Spleen (tissue), 11 donors: ENCODE data around the gene ARHGAP24. TPM values are rescaled to one million over a fixed set of nuclear protein-coding genes. Genes with fewer than 3 reads are reported as not detected.
A peak's percentile ranks its signal among the peaks of the same experiment; 100 is the strongest.

ENCODE experiments used
- DNase-seq: peaks from one replicate; pipeline ENCODE4 v3.0.0-alpha.2; 2020
- H3K27ac ChIP-seq, 8 donors: fragments of 200-600 bp; sonication (generic) in 7 of 8; 1 replicate in 4 of 8; 2 replicates in 4 of 8; pipeline versions ENCODE4 v1.5.0 to v1.8.0; 2016 to 2021; ENCODE audit warnings: inconsistent platforms in 4 of 8, mild to moderate bottlenecking in 4 of 8, moderate library complexity in 1 of 8
- H3K27me3 ChIP-seq, 7 donors: fragments of 200-600 bp; sonication (generic) in 6 of 7; replicated peaks in 1 of 7; 1 replicate in 4 of 7; 2 replicates in 3 of 7; pipeline versions ENCODE4 v1.5.0 to v1.8.0; 2016 to 2021; ENCODE audit warnings: inconsistent platforms in 3 of 7, mild to moderate bottlenecking in 1 of 7
- H3K36me3 ChIP-seq, 6 donors: fragments of 200-600 bp; sonication (generic) in 5 of 6; 1 replicate in 4 of 6; 2 replicates in 2 of 6; pipeline versions ENCODE4 v1.5.0 to v1.8.0; 2016 to 2021; ENCODE audit warnings: inconsistent platforms in 2 of 6
- H3K4me1 ChIP-seq, 6 donors: fragments of 200-600 bp; sonication (generic) in 5 of 6; 1 replicate in 3 of 6; 2 replicates in 3 of 6; pipeline versions ENCODE4 v1.5.0 to v1.8.0; 2016 to 2021; ENCODE audit warnings: inconsistent platforms in 3 of 6
- H3K4me3 ChIP-seq, 8 donors: fragments of 200-600 bp; sonication (generic) in 7 of 8; 1 replicate in 4 of 8; 2 replicates in 4 of 8; pipeline versions ENCODE4 v1.5.0 to v1.8.0; 2016 to 2021; ENCODE audit warnings: inconsistent platforms in 4 of 8, mild to moderate bottlenecking in 4 of 8, moderate library complexity in 2 of 8
- H3K9me3 ChIP-seq, 8 donors: fragments of 200-600 bp; sonication (generic) in 7 of 8; 1 replicate in 4 of 8; 2 replicates in 4 of 8; pipeline versions ENCODE4 v1.5.0 to v1.8.0; 2016 to 2021; ENCODE audit warnings: inconsistent platforms in 4 of 8
- POLR2A ChIP-seq, 3 donors: fragments of 450-650 bp; IDR thresholded peaks; one replicate each; pipeline ENCODE4 v1.5.1; 2017; ENCODE audit warnings: antibody characterized with exemption in 3 of 3, mild to moderate bottlenecking in 1 of 3
- POLR2AphosphoS5 ChIP-seq, 3 donors: sonication (generic); formaldehyde crosslinking; IDR thresholded peaks; one replicate each; pipeline ENCODE4 v1.5.1; 2017; ENCODE audit warnings: antibody characterized with exemption in 3 of 3
- WGBS, 5 donors: extraction: QIAGEN DNeasy Blood & Tissue Kit in 3 of 5; methylation state at CpG; one replicate each; pipeline versions ENCODE4 v1.1.5 to v1.1.7; 2013 to 2018; 5-methylcytosine and 5-hydroxymethylcytosine counted together
- intact Hi-C: fragments of 100-400 bp; cut with DNase I; formaldehyde crosslinking; loops from one replicate; pipeline ENCODE4 v1.15.0; 2023; ENCODE audit warnings: low total_unique reads
- polyA plus RNA-seq, 3 donors: library from polyadenylated mRNA; stranded (reverse); fragments of 200-250 nt; gene quantifications; one replicate each; pipeline ENCODE4 v1.2.1, GENCODE V29; 2013
- total RNA-seq, 7 donors: library from RNA; depleted of rRNA in 3 of 7; stranded (reverse); fragments of >200 nt in 3 of 7; fragmentation: NEBNext Ultra II Directional in 4 of 7; extraction: Animal tissue kit (Norgen Biotek cat#: 25700) in 4 of 7; gene quantifications; one replicate each; pipeline versions ENCODE4 v1.1.0 to v1.2.1, GENCODE V29; 2016 to 2021
- TF ChIP-seq, protein P1 (sequence below), 11 experiments: fragments of 200-600 bp in 7 of 11; fragments of 450-650 bp in 4 of 11; sonication (generic) in 4 of 11; IDR thresholded peaks in 8 of 11; conservative IDR thresholded peaks in 3 of 11; 1 replicate in 7 of 11; 2 replicates in 4 of 11; pipeline versions ENCODE4 v1.4.0 to v1.8.0; 2016 to 2021; ENCODE audit warnings: antibody characterized with exemption in 11 of 11, inconsistent platforms in 4 of 11, mild to moderate bottlenecking in 1 of 11
- donor health status: healthy with polysubstance abuse.
- donor health status: DM: no; HTN: no; CAD: no; lungs with moderate emphysema.
- donor health status: DM: no; HTN: no; CAD: no.
- donor health status: Bipolar disorder and iron deficiency.
- donor health status: healthy.
- donor health status: DM: no; HTN: no; CAD: no.
- donor health status: DM: yes; HTN: yes; CAD: no.

Gene ARHGAP24
- total and polyA plus RNA-seq, 10 donors, result 23.1 to 199 (median 130) TPM

DNA sequence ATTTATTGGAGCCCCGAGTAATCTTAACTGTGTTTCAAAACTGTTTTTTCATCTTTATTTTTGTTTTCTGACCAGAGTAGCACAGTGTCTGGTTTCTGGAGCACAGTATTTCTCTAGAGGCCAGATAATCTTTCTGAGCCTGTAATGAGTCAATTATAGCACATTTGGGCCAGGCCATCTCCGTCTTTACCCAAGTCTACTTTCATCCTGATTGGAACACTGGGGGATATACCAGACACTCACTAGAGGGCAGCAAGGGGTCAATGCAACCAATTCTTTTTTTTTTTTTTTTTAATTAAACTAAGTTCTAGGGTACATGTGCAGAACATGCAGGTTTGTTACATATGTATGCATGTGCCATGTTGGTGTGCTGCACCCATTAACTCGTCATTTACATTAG, 282.0 kb downstream of the ARHGAP24 start:
- H3K27ac ChIP-seq, result no peak overlapping the region
- no peaks in the 10 kb centered on the region for H3K27me3 ChIP-seq
- 68 to 86% (median 77%) methylated on average over 3 of the region's 3 CpGs for WGBS, 5 donors
- intact Hi-C loops, result no loop called here
- H3K36me3 ChIP-seq, result peaks cover 0 to 11% (median 0%) of the 10 kb centered on the region in 6 donors
- H3K4me1 ChIP-seq, result peaks cover 0 to 24% (median 7%) of the 10 kb centered on the region in 6 donors
- H3K9me3 ChIP-seq, result no peaks in the 10 kb centered on the region
- DNase-seq, result no peak
- H3K4me3 ChIP-seq, result no peak overlapping the region
- TF ChIP-seq POLR2AphosphoS5 (IDR thresholded peaks at IDR 0.05) (no peak), POLR2A (IDR thresholded peaks at IDR 0.05) (no peak)
- TF ChIP-seq, protein P1, sequence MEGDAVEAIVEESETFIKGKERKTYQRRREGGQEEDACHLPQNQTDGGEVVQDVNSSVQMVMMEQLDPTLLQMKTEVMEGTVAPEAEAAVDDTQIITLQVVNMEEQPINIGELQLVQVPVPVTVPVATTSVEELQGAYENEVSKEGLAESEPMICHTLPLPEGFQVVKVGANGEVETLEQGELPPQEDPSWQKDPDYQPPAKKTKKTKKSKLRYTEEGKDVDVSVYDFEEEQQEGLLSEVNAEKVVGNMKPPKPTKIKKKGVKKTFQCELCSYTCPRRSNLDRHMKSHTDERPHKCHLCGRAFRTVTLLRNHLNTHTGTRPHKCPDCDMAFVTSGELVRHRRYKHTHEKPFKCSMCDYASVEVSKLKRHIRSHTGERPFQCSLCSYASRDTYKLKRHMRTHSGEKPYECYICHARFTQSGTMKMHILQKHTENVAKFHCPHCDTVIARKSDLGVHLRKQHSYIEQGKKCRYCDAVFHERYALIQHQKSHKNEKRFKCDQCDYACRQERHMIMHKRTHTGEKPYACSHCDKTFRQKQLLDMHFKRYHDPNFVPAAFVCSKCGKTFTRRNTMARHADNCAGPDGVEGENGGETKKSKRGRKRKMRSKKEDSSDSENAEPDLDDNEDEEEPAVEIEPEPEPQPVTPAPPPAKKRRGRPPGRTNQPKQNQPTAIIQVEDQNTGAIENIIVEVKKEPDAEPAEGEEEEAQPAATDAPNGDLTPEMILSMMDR (IDR thresholded peaks at IDR 0.05 in 8 of 11, conservative IDR thresholded peaks at IDR 0.05 in 3 of 11), result peak in 5 of 11 experiments; percentile 9 to 41 (median 27)

DNA sequence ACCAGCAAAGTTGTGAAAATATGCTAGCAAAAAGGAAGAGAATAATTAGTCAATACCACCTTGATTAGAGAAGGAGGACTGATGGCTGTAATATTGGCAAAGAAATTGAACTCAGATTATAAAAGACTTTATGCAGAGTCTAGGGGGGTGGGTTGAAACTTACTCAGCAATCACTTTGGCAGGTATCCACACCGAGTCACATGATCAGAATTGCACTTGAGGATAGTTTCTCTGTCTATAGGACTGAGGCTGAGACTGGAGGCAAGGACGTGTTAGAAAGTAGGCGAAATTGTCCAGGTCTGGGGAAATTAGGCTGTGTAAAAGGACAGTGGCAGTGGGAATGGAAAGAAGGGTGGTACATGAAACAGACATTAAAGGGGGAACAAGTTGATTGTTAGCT, 284.4 kb downstream of the ARHGAP24 start:
- TF ChIP-seq POLR2A (IDR thresholded peaks at IDR 0.05), result no peak
- H3K27me3 ChIP-seq, result no peaks in the 10 kb centered on the region
- H3K9me3 ChIP-seq, result no peaks in the 10 kb centered on the region
- no peak overlapping the region for H3K4me3 ChIP-seq
- H3K27ac ChIP-seq, result no peak overlapping the region
- peaks cover 0 to 11% (median 0%) of the 10 kb centered on the region in 6 donors for H3K36me3 ChIP-seq
- no peak for DNase-seq
- intact Hi-C loops, result no loop called here
- H3K4me1 ChIP-seq, result peaks cover 0 to 23% (median 13%) of the 10 kb centered on the region in 6 donors
- 86 to 99% (median 93%) methylated on average over 3 of the region's 3 CpGs for WGBS, 5 donors

GRCh38 chr4:85760511-85760910, 285.6 kb downstream of the ARHGAP24 start:
- 78 to 89% (median 83%) methylated on average over 4 of the region's 4 CpGs for WGBS, 5 donors
- no peak for TF ChIP-seq POLR2AphosphoS5 (IDR thresholded peaks at IDR 0.05)
- no peak for TF ChIP-seq POLR2A (IDR thresholded peaks at IDR 0.05)
- TF ChIP-seq, protein P1 (IDR thresholded peaks at IDR 0.05 in 8 of 11, conservative IDR thresholded peaks at IDR 0.05 in 3 of 11), result no peak
- intact Hi-C loops, result no loop called here
- Histone ChIP-seq H3K4me1 (peaks cover 0 to 15% (median 10%) of the 10 kb centered on the region in 6 donors), H3K27ac (no peak overlapping the region), H3K27me3 (no peaks in the 10 kb centered on the region), H3K36me3 (peaks cover 0 to 11% (median 0%) of the 10 kb centered on the region in 6 donors), H3K9me3 (no peaks in the 10 kb centered on the region), H3K4me3 (no peak overlapping the region)
- DNase-seq, result no peak

GRCh38 chr4:85761803-85762528, 287.0 kb downstream of the ARHGAP24 start:
- H3K4me3 ChIP-seq, result no peak overlapping the region
- TF ChIP-seq POLR2A (IDR thresholded peaks at IDR 0.05) (no peak), POLR2AphosphoS5 (IDR thresholded peaks at IDR 0.05) (no peak)
- TF ChIP-seq, protein P1 (IDR thresholded peaks at IDR 0.05 in 8 of 11, conservative IDR thresholded peaks at IDR 0.05 in 3 of 11), result no peak
- H3K4me1 ChIP-seq, result peaks cover 0 to 26% (median 10%) of the 10 kb centered on the region in 6 donors
- no peaks in the 10 kb centered on the region for H3K27me3 ChIP-seq
- peak overlapping the region in 6 of 8 donors; percentile 30 to 64 (median 56) for H3K27ac ChIP-seq
- intact Hi-C loops, result no loop called here
- no peaks in the 10 kb centered on the region for H3K9me3 ChIP-seq
- H3K36me3 ChIP-seq, result peaks cover 0 to 11% (median 0%) of the 10 kb centered on the region in 6 donors
- no peak for DNase-seq
- WGBS, 5 donors, result 42 to 55% (median 44%) methylated on average over 7 of the region's 7 CpGs
